GM10248 (cell line): ENCODE measurements around the gene ACSF2.

Source experiments
- CTCF ChIA-PET: fragments of 300-600 bp; sonication (Branson Sonifier 250); formaldehyde crosslinking; extraction: SDS; loops from one replicate; lab custom pipeline; 2021; ENCODE audit warnings: antibody characterized with exemption; lab: Yijun Ruan, JAX
- POLR2A ChIA-PET: fragments of 350-650 bp; sonication (Branson Sonifier 250); formaldehyde crosslinking; extraction: SDS; loops from one replicate; lab custom pipeline; 2020; ENCODE audit warnings: antibody characterized with exemption; lab: Yijun Ruan, JAX
- DNase-seq: peaks from one replicate; pipeline ENCODE4 v3.0.0; 2012; ENCODE audit errors: extremely low spot score
- CTCF ChIP-seq: IDR thresholded peaks from 2 replicates; pipeline ENCODE4 v1.5.1; 2012; ENCODE audit warnings: mild to moderate bottlenecking, low read depth; ENCODE audit errors: extremely low read depth, missing control alignments, control extremely low read depth

The ACSF2 gene

GRCh38 chr17:50491505-50491904 is 65.5 kb downstream of the ACSF2 start:
- POLR2A ChIA-PET: no interaction called here
- DNase-seq: no peak
- TF ChIP-seq CTCF: no peak
- CTCF ChIA-PET: interaction anchor here (0.5 to 2.1 kb wide), 4 partner anchors 9 to 55 kb away, joined by 3 to 5 read pairs (median 3); no protein-coding TSS in a partner anchor

GRCh38 chr17:50492214-50492613 is 66.2 kb downstream of the ACSF2 start:
- DNase-seq: no peak
- CTCF ChIA-PET: interaction anchor here (0.7 to 2.5 kb wide), 6 partner anchors 8 to 54 kb away, joined by 3 to 16 read pairs (median 4); no protein-coding TSS in a partner anchor
- POLR2A ChIA-PET: no interaction called here
- TF ChIP-seq CTCF: no peak

- no peak for TF ChIP-seq CTCF
- CTCF ChIA-PET: interaction anchor here (0.9 to 2.5 kb wide), 9 partner anchors 8 to 137 kb away, joined by 3 to 16 read pairs (median 5); partner anchors contain the start of gene RSAD1
- no peak for DNase-seq
- POLR2A ChIA-PET: no interaction called here
Observed at GRCh38 chr17:50493744-50494143, 67.7 kb downstream of the ACSF2 start.

- DNase-seq: no peak
- ChIA-PET POLR2A (no interaction called here), CTCF (interaction anchor here (1.5 kb wide), 1 partner anchor 16 kb away, joined by 5 read pairs; the partner anchor contains the start of gene RSAD1)
- no peak for TF ChIP-seq CTCF
Observed at GRCh38 chr17:50495217-50495823, 69.3 kb downstream of the ACSF2 start.

- no peak for DNase-seq
- TF ChIP-seq CTCF: no peak
- CTCF ChIA-PET: no interaction called here
- POLR2A ChIA-PET: no interaction called here
Observed at GRCh38 chr17:50495918-50496317, 69.9 kb downstream of the ACSF2 start.

GRCh38 chr17:50498021-50498874 is 72.2 kb downstream of the ACSF2 start:
- ChIA-PET POLR2A (no interaction called here), CTCF (interaction anchor here (1.5 to 1.7 kb wide), 4 partner anchors 10 to 16 kb away, joined by 3 to 7 read pairs (median 5); no protein-coding TSS in a partner anchor)
- no peak for DNase-seq
- no peak for TF ChIP-seq CTCF
